SK-N-SH treated with all-trans-retinoic acid at 6 μM for 48 hours (cell line): ENCODE results near the gene NUDT7.

Source experiments
- CSRNP3 ChIP-seq: fragments of 250-450 bp; sonication (Bioruptor Pico); IDR thresholded peaks from 2 replicates; pipeline ENCODE4 v1.5.1; 2021; ENCODE audit warnings: mild to moderate bottlenecking, moderate library complexity
- GLIS3 ChIP-seq: fragments of 250-450 bp; sonication (Bioruptor Pico); IDR thresholded peaks from 2 replicates; pipeline ENCODE4 v1.5.0; 2020; ENCODE audit warnings: mild to moderate bottlenecking, moderate library complexity
- PATZ1 ChIP-seq: fragments of 250-450 bp; sonication (Bioruptor Pico); IDR thresholded peaks from 2 replicates; pipeline ENCODE4 v1.8.0; 2020; ENCODE audit warnings: mild to moderate bottlenecking, moderate library complexity, borderline replicate concordance
- RARB ChIP-seq: fragments of 250-450 bp; sonication (Bioruptor Pico); IDR thresholded peaks from 2 replicates; pipeline ENCODE4 v1.8.0; 2021; ENCODE audit warnings: mild to moderate bottlenecking, moderate library complexity
- TCF4 ChIP-seq: fragments of 250-450 bp; sonication (Bioruptor Pico); IDR thresholded peaks from 2 replicates; pipeline ENCODE4 v1.8.0; 2021; ENCODE audit warnings: mild to moderate bottlenecking, moderate library complexity, borderline replicate concordance
- ZC3H10 ChIP-seq: fragments of 250-450 bp; sonication (Bioruptor Pico); IDR thresholded peaks from 2 replicates; pipeline ENCODE4 v1.5.1; 2021; ENCODE audit warnings: mild to moderate bottlenecking, moderate library complexity
- ZFP3 ChIP-seq: fragments of 250-450 bp; sonication (Bioruptor Pico); IDR thresholded peaks from 2 replicates; pipeline ENCODE4 v1.5.0; 2020; ENCODE audit warnings: mild to moderate bottlenecking, moderate library complexity
- ZFP30 ChIP-seq: fragments of 450-650 bp; formaldehyde crosslinking; IDR thresholded peaks from 2 replicates; pipeline ENCODE4 v1.5.0; 2022; ENCODE audit warnings: mild to moderate bottlenecking, moderate library complexity
- ZNF8 ChIP-seq: fragments of 450-650 bp; formaldehyde crosslinking; IDR thresholded peaks from 2 replicates; pipeline ENCODE4 v1.5.0; 2020; ENCODE audit warnings: mild to moderate bottlenecking, moderate library complexity

- no peak for TF ChIP-seq CSRNP3 (CRISPR knock-in tag)
- no peak for TF ChIP-seq PATZ1 (CRISPR knock-in tag)
- no peak for TF ChIP-seq RARB (CRISPR knock-in tag)
- no peak for TF ChIP-seq ZFP3
- no peak for TF ChIP-seq GLIS3 (CRISPR knock-in tag)
- TF ChIP-seq ZC3H10 (CRISPR knock-in tag): no peak
- TF ChIP-seq ZFP30 (CRISPR knock-in tag): no peak
- TF ChIP-seq TCF4 (CRISPR knock-in tag): no peak
- no peak for TF ChIP-seq ZNF8
These were observed 35.7 kb downstream of the NUDT7 start for GRCh38 chr16:77758046-77758445.
